K562 (cell line): Measurements from ENCODE around the gene HAPLN1.

ENCODE experiments used
- CREBBP ChIP-seq: IDR thresholded peaks from one replicate; pipeline ENCODE4 v1.6.1; 2012; ENCODE audit warnings: low read depth, mild to moderate bottlenecking, control low read depth, inconsistent platforms, low read length
- DIDO1 ChIP-seq: fragments of 450-650 bp; IDR thresholded peaks from 2 replicates; pipeline ENCODE4 v1.6.1; 2016; ENCODE audit warnings: low read depth, missing biosample characterization, missing genetic modification characterization
- FOXJ2 ChIP-seq: fragments of 200-800 bp; sonication (Bioruptor generic); IDR thresholded peaks from 2 replicates; pipeline ENCODE4 v1.6.1; 2016; ENCODE audit warnings: missing genetic modification characterization, missing compliant biosample characterization
- GABPA ChIP-seq: fragments of 200-800 bp; sonication (Bioruptor generic); conservative IDR thresholded peaks from 2 replicates; pipeline ENCODE4 v1.6.1; 2016; ENCODE audit warnings: low read depth, missing genetic modification characterization, missing compliant biosample characterization
- GATAD2B ChIP-seq: fragments of 450-650 bp; IDR thresholded peaks from 2 replicates; pipeline ENCODE4 v1.6.1; 2017; ENCODE audit warnings: mild to moderate bottlenecking, borderline replicate concordance
- GTF2F1 ChIP-seq: IDR thresholded peaks from 2 replicates; pipeline ENCODE4 v1.6.1; 2011; ENCODE audit warnings: low read depth, low read length, improper control_type of control experiment
- HMG20B ChIP-seq: fragments of 250-450 bp; sonication (Bioruptor Pico); IDR thresholded peaks from 2 replicates; pipeline ENCODE4 v1.5.0; 2021; ENCODE audit warnings: mild to moderate bottlenecking
- HOXB6 ChIP-seq: fragments of 250-450 bp; sonication (Bioruptor Pico); IDR thresholded peaks from 2 replicates; pipeline ENCODE4 v1.5.1; 2022; ENCODE audit warnings: mild to moderate bottlenecking, borderline replicate concordance
- ZNF407 ChIP-seq: fragments of 450-650 bp; IDR thresholded peaks from 2 replicates; pipeline ENCODE4 v1.6.1; 2016; ENCODE audit warnings: low read depth
- TF ChIP-seq, protein P1 (sequence below), 2 experiments: fragments of 450-650 bp; formaldehyde crosslinking in 1 of 2; IDR thresholded peaks; 2 replicates each; pipeline versions ENCODE4 v1.4.0 to v1.6.1; 2014 to 2020; ENCODE audit warnings: mild to moderate bottlenecking in 2 of 2, borderline replicate concordance in 1 of 2, low read depth in 1 of 2
- TF ChIP-seq, protein P2 (sequence below): fragments of 250-450 bp; sonication (Bioruptor Pico); IDR thresholded peaks from 2 replicates; pipeline ENCODE4 v1.4.0; 2020; ENCODE audit warnings: mild to moderate bottlenecking

DNA sequence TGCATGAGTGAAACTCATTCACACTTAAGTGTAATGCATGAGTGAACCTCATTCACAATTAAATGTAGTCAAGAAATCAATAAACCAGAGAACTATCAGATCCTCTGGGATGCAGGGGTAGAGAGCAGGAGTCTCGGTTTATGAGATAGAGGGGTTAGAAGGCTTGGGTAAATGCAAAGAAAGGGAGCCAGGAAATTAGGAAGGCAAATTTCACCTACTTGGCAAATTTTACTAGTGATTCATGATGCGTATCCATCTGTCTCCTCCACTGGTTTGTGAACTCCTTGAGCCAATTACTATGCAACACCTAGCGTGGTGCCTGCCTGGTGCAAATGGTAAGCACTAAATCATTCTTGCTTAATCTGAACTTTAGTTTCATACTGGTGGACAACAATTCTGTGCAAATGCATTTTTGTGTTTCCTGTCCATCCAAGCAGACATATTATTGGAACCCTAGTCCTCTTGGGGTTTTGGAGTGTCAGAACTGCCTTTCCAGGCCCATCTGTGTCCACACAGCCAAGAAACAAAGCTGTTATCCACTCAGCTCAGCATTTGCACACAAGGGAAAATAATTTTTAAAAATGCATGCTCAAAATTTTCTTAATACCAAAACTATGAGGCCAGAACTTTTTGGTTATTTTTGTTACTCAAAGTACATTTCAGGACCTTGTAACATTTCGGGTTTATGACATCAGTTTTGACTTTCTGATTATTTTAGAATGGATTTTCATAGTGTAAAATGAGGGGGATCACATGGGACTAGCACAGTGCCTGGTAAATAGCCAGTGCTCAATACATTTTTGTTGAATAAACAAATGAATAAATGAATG, 5.2 kb downstream of the HAPLN1 start:
- TF ChIP-seq, protein P1, sequence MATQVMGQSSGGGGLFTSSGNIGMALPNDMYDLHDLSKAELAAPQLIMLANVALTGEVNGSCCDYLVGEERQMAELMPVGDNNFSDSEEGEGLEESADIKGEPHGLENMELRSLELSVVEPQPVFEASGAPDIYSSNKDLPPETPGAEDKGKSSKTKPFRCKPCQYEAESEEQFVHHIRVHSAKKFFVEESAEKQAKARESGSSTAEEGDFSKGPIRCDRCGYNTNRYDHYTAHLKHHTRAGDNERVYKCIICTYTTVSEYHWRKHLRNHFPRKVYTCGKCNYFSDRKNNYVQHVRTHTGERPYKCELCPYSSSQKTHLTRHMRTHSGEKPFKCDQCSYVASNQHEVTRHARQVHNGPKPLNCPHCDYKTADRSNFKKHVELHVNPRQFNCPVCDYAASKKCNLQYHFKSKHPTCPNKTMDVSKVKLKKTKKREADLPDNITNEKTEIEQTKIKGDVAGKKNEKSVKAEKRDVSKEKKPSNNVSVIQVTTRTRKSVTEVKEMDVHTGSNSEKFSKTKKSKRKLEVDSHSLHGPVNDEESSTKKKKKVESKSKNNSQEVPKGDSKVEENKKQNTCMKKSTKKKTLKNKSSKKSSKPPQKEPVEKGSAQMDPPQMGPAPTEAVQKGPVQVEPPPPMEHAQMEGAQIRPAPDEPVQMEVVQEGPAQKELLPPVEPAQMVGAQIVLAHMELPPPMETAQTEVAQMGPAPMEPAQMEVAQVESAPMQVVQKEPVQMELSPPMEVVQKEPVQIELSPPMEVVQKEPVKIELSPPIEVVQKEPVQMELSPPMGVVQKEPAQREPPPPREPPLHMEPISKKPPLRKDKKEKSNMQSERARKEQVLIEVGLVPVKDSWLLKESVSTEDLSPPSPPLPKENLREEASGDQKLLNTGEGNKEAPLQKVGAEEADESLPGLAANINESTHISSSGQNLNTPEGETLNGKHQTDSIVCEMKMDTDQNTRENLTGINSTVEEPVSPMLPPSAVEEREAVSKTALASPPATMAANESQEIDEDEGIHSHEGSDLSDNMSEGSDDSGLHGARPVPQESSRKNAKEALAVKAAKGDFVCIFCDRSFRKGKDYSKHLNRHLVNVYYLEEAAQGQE (IDR thresholded peaks at IDR 0.05; ENCODE audit: borderline replicate concordance): no peak
- TF ChIP-seq, protein P1 (CRISPR knock-in tag; IDR thresholded peaks at IDR 0.05; ENCODE audit: low read depth): no peak
- TF ChIP-seq HMG20B (CRISPR knock-in tag) (no peak), FOXJ2 (tag) (no peak), CREBBP (no peak), GABPA (tag) (no peak), DIDO1 (tag) (no peak), ZNF407 (no peak), HOXB6 (CRISPR knock-in tag) (no peak), GATAD2B (no peak), GTF2F1 (no peak)
- TF ChIP-seq, protein P2, sequence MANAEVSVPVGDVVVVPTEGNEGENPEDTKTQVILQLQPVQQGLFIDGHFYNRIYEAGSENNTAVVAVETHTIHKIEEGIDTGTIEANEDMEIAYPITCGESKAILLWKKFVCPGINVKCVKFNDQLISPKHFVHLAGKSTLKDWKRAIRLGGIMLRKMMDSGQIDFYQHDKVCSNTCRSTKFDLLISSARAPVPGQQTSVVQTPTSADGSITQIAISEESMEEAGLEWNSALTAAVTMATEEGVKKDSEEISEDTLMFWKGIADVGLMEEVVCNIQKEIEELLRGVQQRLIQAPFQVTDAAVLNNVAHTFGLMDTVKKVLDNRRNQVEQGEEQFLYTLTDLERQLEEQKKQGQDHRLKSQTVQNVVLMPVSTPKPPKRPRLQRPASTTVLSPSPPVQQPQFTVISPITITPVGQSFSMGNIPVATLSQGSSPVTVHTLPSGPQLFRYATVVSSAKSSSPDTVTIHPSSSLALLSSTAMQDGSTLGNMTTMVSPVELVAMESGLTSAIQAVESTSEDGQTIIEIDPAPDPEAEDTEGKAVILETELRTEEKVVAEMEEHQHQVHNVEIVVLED: no peak
